ENCODE data around the gene HCN3. TPM values are rescaled to one million over a fixed set of nuclear protein-coding genes. Genes with fewer than 3 reads are reported as not detected.

The HCN3 gene
- total and polyA plus RNA-seq, 2 donors (not counting 1 experiment from before 2014, with no cell fraction given) = 6.2 to 9.2 TPM

- peaks cover 11 to 20% of the 10 kb centered on the region in 2 donors for H3K4me1 ChIP-seq (ENCODE audit: control insufficient read depth in 2 of 2, insufficient read depth in 2 of 2, low read length in 2 of 2)
- no peak overlapping the region for H3K27ac ChIP-seq (ENCODE audit: low read length in 2 of 2)
- WGBS (ENCODE audit: insufficient coverage) = 99% methylated on average over 17 of the region's 21 CpGs
- ChIA-PET CTCF (interaction anchor here (1.2 kb wide), 1 partner anchor 22 kb away, joined by 3 read pairs; no protein-coding TSS in a partner anchor), POLR2A (no interaction called here)
- no peak overlapping the region for H3K4me3 ChIP-seq (ENCODE audit: control extremely low read depth in 1 of 5, extremely low read depth in 1 of 5, insufficient read depth in 1 of 5, low read depth in 2 of 5, low read length in 4 of 5)
- no peak overlapping the region for H3K27ac Mint-ChIP-seq
- TF ChIP-seq EZH2 (IDR thresholded peaks at IDR 0.05; ENCODE audit: borderline replicate concordance, insufficient read depth, low read depth, low read length, poor library complexity, severe bottlenecking) (no peak), CTCF (IDR thresholded peaks at IDR 0.05) (no peak)
- ATAC-seq (ENCODE audit: low read depth) = no peak
- H3K4me1 Mint-ChIP-seq = peaks cover 24% of the 10 kb centered on the region
- peaks cover 2 to 58% of the 10 kb centered on the region in 2 experiments for H3K36me3 ChIP-seq (replicated peaks in 1 of 2; ENCODE audit: control extremely low read depth in 1 of 2, control insufficient read depth in 1 of 2, extremely low read depth in 1 of 2, insufficient read depth in 2 of 2, low read length in 1 of 2)
- DNase-seq = no peak
- no peak overlapping the region for H3K9ac ChIP-seq (ENCODE audit: low read length)
- H2AFZ ChIP-seq (ENCODE audit: insufficient read depth, low read depth, low read length, poor library complexity, severe bottlenecking) = no peak overlapping the region
- H3K27me3 ChIP-seq (replicated peaks in 1 of 4; ENCODE audit: control extremely low read depth in 1 of 4, control insufficient read depth in 3 of 4, insufficient read depth in 4 of 4, low read length in 3 of 4) = no peaks in the 10 kb centered on the region
- no peak overlapping the region for H3K4me3 Mint-ChIP-seq
- H3K27me3 Mint-ChIP-seq = no peaks in the 10 kb centered on the region
- H3K79me2 ChIP-seq (ENCODE audit: control insufficient read depth, insufficient read depth, low read length) = peaks cover 33% of the 10 kb centered on the region
- H3K9me3 Mint-ChIP-seq (ENCODE audit: insufficient read depth) = no peaks in the 10 kb centered on the region
- no peak overlapping the region for H3K4me2 ChIP-seq (replicated peaks; ENCODE audit: low read depth, low read length, poor library complexity, severe bottlenecking)
- peaks cover 30% of the 10 kb centered on the region for H4K20me1 ChIP-seq (ENCODE audit: control insufficient read depth, insufficient read depth, low read length, poor library complexity, severe bottlenecking)
- H3K9me3 ChIP-seq (ENCODE audit: control extremely low read depth in 1 of 3, control insufficient read depth in 2 of 3, insufficient read depth in 1 of 3, low read length in 2 of 3) = no peaks in the 10 kb centered on the region
- intact Hi-C loops (cut with micrococcal nuclease) = no loop called here
These were observed 7.9 kb upstream of the HCN3 start for GRCh38 chr1:155269381-155269780.
